NT2/D1 (cell line): Measurements from ENCODE around the gene ZNF574.

Experiments used
- DNase-seq: peaks from one replicate; pipeline ENCODE4 v3.0.0-alpha.2; 2011; ENCODE audit warnings: low read depth, low spot score
- H3K27me3 ChIP-seq: 2 replicates; pipeline ENCODE4 v1.6.0; 2011; ENCODE audit warnings: mild to moderate bottlenecking; ENCODE audit not compliant: insufficient read length, insufficient read depth
- H3K36me3 ChIP-seq: 2 replicates; pipeline ENCODE4 v1.6.1; 2011; ENCODE audit warnings: mild to moderate bottlenecking, low read length, mixed read lengths; ENCODE audit not compliant: insufficient read depth, insufficient read length
- H3K4me1 ChIP-seq: 2 replicates; pipeline ENCODE4 v1.5.1; 2011; ENCODE audit not compliant: insufficient read depth, insufficient read length
- H3K4me3 ChIP-seq: 2 replicates; pipeline ENCODE4 v1.5.1; 2011; ENCODE audit warnings: low read depth; ENCODE audit not compliant: insufficient read length
- H3K9ac ChIP-seq: 2 replicates; pipeline ENCODE4 v1.6.0; 2011; ENCODE audit warnings: low read depth; ENCODE audit not compliant: insufficient read length
- H3K9me3 ChIP-seq: 2 replicates; pipeline ENCODE4 v1.5.1; 2011; ENCODE audit warnings: mild to moderate bottlenecking, low read length; ENCODE audit not compliant: insufficient read depth
- SUZ12 ChIP-seq: IDR thresholded peaks from 2 replicates; pipeline ENCODE4 v1.6.1; 2011; ENCODE audit not compliant: insufficient read length, insufficient read depth; ENCODE audit errors: extremely low read depth
- YY1 ChIP-seq: IDR thresholded peaks from 2 replicates; pipeline ENCODE4 v1.6.1; 2011; ENCODE audit not compliant: insufficient read length, insufficient read depth
- ZNF274 ChIP-seq: IDR thresholded peaks from 2 replicates; pipeline ENCODE4 v1.6.1; 2011; ENCODE audit warnings: mild to moderate bottlenecking, low read depth, low read length

The ZNF574 gene

GRCh38 chr19:42078058-42078457 lies 2.1 kb downstream of the ZNF574 start:
- H3K4me1 ChIP-seq, result peaks cover 3% of the 10 kb centered on the region
- peaks cover 48% of the 10 kb centered on the region for H3K36me3 ChIP-seq
- H3K27me3 ChIP-seq, result no peaks in the 10 kb centered on the region
- DNase-seq, result no peak
- no peaks in the 10 kb centered on the region for H3K9me3 ChIP-seq
- H3K4me3 ChIP-seq, result peak overlapping the region; percentile 81
- peak overlapping the region; percentile 32 for H3K9ac ChIP-seq
- TF ChIP-seq SUZ12 (no peak), ZNF274 (no peak), YY1 (no peak)

- H3K4me3 ChIP-seq, result no peak overlapping the region
- peaks cover 54% of the 10 kb centered on the region for H3K36me3 ChIP-seq
- H3K9ac ChIP-seq, result no peak overlapping the region
- H3K4me1 ChIP-seq, result peaks cover 3% of the 10 kb centered on the region
- no peaks in the 10 kb centered on the region for H3K27me3 ChIP-seq
- TF ChIP-seq YY1, result no peak
- no peak for TF ChIP-seq SUZ12
- no peak for TF ChIP-seq ZNF274
- H3K9me3 ChIP-seq, result no peaks in the 10 kb centered on the region
- no peak for DNase-seq
Observed at GRCh38 chr19:42078538-42079275, 2.7 kb downstream of the ZNF574 start.

- no peak for TF ChIP-seq SUZ12
- no peak for TF ChIP-seq YY1
- H3K4me3 ChIP-seq, result no peak overlapping the region
- DNase-seq, result no peak
- no peak overlapping the region for H3K9ac ChIP-seq
- H3K4me1 ChIP-seq, result peaks cover 3% of the 10 kb centered on the region
- peaks cover 56% of the 10 kb centered on the region for H3K36me3 ChIP-seq
- H3K27me3 ChIP-seq, result no peaks in the 10 kb centered on the region
- H3K9me3 ChIP-seq, result no peaks in the 10 kb centered on the region
Observed at GRCh38 chr19:42079276-42079669, 3.3 kb downstream of the ZNF574 start.

GRCh38 chr19:42079886-42080763 lies 4.2 kb downstream of the ZNF574 start:
- TF ChIP-seq SUZ12, result no peak
- no peak for TF ChIP-seq ZNF274
- TF ChIP-seq YY1, result no peak
- H3K4me3 ChIP-seq, result no peak overlapping the region
- DNase-seq, result no peak
- H3K9me3 ChIP-seq, result no peaks in the 10 kb centered on the region
- no peak overlapping the region for H3K9ac ChIP-seq
- H3K27me3 ChIP-seq, result no peaks in the 10 kb centered on the region
- H3K36me3 ChIP-seq, result peaks cover 56% of the 10 kb centered on the region
- peaks cover 3% of the 10 kb centered on the region for H3K4me1 ChIP-seq

- TF ChIP-seq SUZ12, result no peak
- no peak for TF ChIP-seq ZNF274
- TF ChIP-seq YY1, result no peak
- no peak overlapping the region for H3K4me3 ChIP-seq
- no peaks in the 10 kb centered on the region for H3K9me3 ChIP-seq
- no peaks in the 10 kb centered on the region for H3K27me3 ChIP-seq
- peaks cover 3% of the 10 kb centered on the region for H3K4me1 ChIP-seq
- no peak overlapping the region for H3K9ac ChIP-seq
- H3K36me3 ChIP-seq, result peaks cover 56% of the 10 kb centered on the region
- no peak for DNase-seq
Observed at GRCh38 chr19:42080764-42081375, 4.9 kb downstream of the ZNF574 start.

- Histone ChIP-seq H3K36me3 (peaks cover 56% of the 10 kb centered on the region), H3K27me3 (no peaks in the 10 kb centered on the region), H3K9me3 (no peaks in the 10 kb centered on the region), H3K4me3 (no peak overlapping the region), H3K4me1 (peaks cover 5% of the 10 kb centered on the region), H3K9ac (no peak overlapping the region)
- no peak for TF ChIP-seq SUZ12
- TF ChIP-seq YY1, result no peak
- TF ChIP-seq ZNF274, result no peak
- DNase-seq, result no peak
Observed at GRCh38 chr19:42081584-42082203, 5.7 kb downstream of the ZNF574 start.
